Cardiac fibroblast (primary cell): Measurements from ENCODE around the gene BCL2L13.
A peak's percentile ranks its signal among the peaks of the same experiment; 100 is the strongest.

Experiments used
- DNase-seq, 2 donors: peaks; one replicate each; pipeline versions ENCODE4 v3.0.0 to v3.0.0-alpha.2; 2010; ENCODE audit warnings: low read depth in 2 of 2
- H3K4me3 ChIP-seq, 2 donors: replicated peaks in 1 of 2; 1 replicate in 1 of 2; 2 replicates in 1 of 2; pipeline ENCODE4 v1.5.1; 2011; ENCODE audit warnings: low read depth in 2 of 2, low read length in 2 of 2, mild to moderate bottlenecking in 2 of 2, moderate library complexity in 1 of 2
- TF ChIP-seq, protein P1 (sequence below): IDR thresholded peaks from one replicate; pipeline ENCODE4 v1.5.1; 2011; ENCODE audit warnings: low read depth, mild to moderate bottlenecking, low read length, inconsistent platforms

BCL2L13 gene

DNA sequence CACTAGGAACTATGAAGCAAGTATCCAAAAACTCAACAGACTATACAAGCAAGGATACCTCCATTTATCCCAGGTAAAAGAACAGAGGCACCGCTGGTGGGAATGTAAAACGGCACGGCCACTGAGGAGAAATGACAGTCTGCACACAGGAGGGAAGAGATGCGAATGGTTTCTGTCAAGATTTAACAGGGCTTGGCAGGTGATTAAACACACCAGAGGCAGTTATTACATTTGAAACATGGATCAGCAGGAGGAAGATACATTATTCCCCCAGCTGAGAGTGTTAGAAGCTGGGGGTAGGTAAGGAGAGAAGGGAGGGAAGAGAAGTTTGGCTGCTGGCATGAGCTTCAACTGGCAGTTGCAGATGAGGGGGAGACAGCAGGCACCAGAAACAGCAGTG is 40.2 kb upstream of the BCL2L13 start:
- no peak for DNase-seq
- no peak overlapping the region for H3K4me3 ChIP-seq
- TF ChIP-seq, protein P1, sequence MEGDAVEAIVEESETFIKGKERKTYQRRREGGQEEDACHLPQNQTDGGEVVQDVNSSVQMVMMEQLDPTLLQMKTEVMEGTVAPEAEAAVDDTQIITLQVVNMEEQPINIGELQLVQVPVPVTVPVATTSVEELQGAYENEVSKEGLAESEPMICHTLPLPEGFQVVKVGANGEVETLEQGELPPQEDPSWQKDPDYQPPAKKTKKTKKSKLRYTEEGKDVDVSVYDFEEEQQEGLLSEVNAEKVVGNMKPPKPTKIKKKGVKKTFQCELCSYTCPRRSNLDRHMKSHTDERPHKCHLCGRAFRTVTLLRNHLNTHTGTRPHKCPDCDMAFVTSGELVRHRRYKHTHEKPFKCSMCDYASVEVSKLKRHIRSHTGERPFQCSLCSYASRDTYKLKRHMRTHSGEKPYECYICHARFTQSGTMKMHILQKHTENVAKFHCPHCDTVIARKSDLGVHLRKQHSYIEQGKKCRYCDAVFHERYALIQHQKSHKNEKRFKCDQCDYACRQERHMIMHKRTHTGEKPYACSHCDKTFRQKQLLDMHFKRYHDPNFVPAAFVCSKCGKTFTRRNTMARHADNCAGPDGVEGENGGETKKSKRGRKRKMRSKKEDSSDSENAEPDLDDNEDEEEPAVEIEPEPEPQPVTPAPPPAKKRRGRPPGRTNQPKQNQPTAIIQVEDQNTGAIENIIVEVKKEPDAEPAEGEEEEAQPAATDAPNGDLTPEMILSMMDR: no peak

DNA sequence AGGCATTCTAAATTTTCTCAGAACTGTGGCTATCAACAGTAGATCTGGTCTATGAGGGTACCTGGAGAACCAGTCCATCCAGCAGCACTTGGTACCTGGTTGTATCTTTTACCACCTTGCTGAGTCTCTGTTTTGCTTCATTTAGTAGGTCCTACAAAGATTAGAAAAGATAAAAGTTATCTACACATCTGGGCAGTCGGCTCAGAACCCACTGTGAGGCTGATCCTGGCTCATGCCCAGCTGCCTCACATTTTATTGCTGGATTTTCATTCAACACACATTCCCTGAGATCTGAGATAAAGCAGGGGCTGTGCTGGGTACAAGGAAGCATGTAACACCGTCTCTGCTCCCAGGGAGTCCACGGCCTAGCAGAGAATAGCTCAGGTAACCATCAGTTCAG is 37.5 kb upstream of the BCL2L13 start:
- H3K4me3 ChIP-seq: no peak overlapping the region
- DNase-seq: no peak
- TF ChIP-seq, protein P1: no peak

DNA sequence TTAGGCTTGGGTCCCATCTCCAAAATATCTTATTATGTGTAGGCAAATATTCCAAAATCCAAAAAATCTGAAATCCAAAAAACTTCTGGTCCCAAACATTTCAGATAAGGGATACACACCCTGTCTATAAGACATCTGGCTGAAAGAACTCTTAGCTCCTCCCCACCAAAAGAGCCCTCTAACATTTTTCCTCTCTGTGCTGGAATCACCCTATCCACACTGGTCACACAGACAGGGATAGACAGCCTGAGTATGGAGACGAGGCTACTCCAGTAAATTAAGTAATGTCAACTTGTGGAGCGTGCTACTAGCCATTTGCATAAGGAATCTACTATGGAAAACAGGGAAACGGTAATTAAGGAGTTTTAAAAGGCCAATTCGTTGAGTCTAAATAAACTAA is 34.9 kb upstream of the BCL2L13 start:
- H3K4me3 ChIP-seq: no peak overlapping the region
- DNase-seq: no peak
- TF ChIP-seq, protein P1: no peak

DNA sequence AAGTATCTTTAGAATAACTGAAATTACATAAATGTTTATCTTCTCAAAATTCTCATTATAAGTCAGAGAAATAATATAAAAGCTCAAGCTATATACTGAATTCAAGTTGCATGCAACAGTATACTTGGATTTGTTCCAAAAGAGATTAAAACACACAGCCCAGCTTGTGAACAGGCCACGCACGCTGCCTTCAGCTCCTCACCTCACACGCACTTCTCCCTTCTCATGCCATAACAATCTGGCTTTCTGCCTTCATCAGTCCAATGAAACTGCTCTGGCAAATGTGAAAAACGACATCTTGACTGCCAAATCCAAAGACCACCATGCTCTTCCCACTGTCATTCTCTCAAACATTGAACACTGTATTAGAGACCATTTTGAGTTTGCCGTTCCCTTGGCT is 32.1 kb upstream of the BCL2L13 start:
- no peak overlapping the region for H3K4me3 ChIP-seq
- TF ChIP-seq, protein P1: no peak
- DNase-seq: peak in 1 of 2 donors; percentile 74

DNA sequence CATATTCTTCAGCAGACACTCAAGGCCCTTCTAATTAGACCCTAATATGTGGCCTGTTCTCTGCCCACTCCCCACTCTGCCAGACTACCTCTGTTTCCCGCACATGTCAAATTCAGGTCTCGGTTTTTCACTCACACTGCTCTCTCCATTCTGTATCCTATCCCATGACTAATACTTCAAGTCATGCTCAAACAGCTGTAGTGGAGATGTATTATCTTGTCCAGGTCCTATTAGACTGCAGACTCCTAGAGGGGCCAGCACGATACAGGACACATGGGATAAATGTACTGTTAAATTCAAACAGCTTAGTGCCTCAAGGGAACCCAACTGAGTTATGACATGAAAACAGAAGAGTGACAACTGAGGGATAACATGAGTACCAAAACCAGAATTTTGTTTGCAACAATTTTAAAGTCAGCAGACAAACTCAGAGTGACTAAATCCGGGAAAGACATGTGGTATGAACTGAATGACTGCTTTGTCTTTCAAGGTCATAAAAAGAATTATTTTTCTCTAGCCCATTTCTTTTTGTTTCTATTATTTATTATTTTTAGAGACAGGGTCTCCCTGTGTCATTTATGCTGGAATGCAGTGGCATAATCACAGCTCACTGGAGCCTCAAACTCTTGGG is 30.6 kb upstream of the BCL2L13 start:
- no peak overlapping the region for H3K4me3 ChIP-seq
- DNase-seq: no peak
- TF ChIP-seq, protein P1: no peak

DNA sequence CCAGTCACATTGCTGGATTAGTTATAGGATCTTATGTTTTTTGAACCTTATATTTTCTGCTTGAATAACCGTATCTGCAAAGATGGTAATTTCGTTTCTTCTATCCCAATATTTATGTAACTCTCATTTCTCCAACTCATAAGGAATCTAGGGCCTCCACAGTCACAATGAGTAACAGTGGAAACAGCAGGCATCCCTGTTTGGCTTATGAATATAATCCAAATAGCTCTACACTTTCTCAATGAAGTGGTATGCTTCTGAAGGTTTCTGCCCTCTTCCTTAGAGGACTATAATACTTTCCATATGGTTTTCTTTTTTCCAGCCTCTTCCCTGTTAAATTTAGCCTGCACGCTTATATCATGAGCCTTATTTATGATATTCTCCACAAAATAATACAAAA is 26.5 kb upstream of the BCL2L13 start:
- H3K4me3 ChIP-seq: no peak overlapping the region
- TF ChIP-seq, protein P1: no peak
- DNase-seq: no peak

DNA sequence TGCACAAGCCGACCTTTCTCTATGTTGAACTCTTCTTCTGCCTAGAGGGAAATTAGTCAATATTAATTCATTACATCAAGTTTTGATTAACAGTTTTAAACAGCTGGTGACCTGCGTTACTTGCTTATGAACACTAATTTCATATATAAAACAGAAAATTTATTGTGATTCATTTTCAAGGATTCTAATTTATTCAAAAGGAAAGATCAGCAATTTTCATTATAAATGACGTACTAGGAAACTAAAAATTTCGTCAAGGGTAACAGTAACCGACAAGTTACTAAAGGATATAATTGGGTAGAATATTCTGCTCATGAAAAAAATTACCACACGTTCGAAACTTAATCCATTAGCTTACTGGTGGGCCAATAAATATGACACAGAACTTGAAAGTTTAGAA is 25.3 kb upstream of the BCL2L13 start:
- TF ChIP-seq, protein P1: no peak
- DNase-seq: no peak
- no peak overlapping the region for H3K4me3 ChIP-seq
